Uterus (tissue), 4 donors: ENCODE results near the gene KRTAP2-4. TPM values are rescaled to one million over a fixed set of nuclear protein-coding genes. Genes with fewer than 3 reads are reported as not detected.
"Not testable (repeated sequence)": the region's sequence is repeated elsewhere in the genome, so short reads cannot be mapped to it uniquely, and the experiment has no call there.

ENCODE experiments used
- DNase-seq, 2 donors: peaks; one replicate each; pipeline ENCODE4 v3.0.0-alpha.2; 2019 to 2020
- H3K27ac ChIP-seq, 2 donors: fragments of 200-600 bp; sonication (generic); 1 replicate in 1 of 2; 2 replicates in 1 of 2; pipeline ENCODE4 v1.5.1; 2016 to 2018
- H3K27me3 ChIP-seq, 2 donors: fragments of 200-600 bp; sonication (generic); one replicate each; pipeline ENCODE4 v1.5.1; 2018 to 2019; ENCODE audit warnings: control low read depth in 1 of 2
- H3K36me3 ChIP-seq, 2 donors: fragments of 200-600 bp; sonication (generic); one replicate each; pipeline ENCODE4 v1.5.1; 2019; ENCODE audit warnings: control low read depth in 1 of 2
- H3K4me1 ChIP-seq, 2 donors: fragments of 200-600 bp; sonication (generic); one replicate each; pipeline ENCODE4 v1.5.1; 2018 to 2019; ENCODE audit warnings: control low read depth in 1 of 2
- H3K4me3 ChIP-seq, 2 donors: fragments of 200-600 bp; sonication (generic); 1 replicate in 1 of 2; 2 replicates in 1 of 2; pipeline ENCODE4 v1.5.1; 2018 to 2019; ENCODE audit warnings: mild to moderate bottlenecking in 1 of 2
- H3K9me3 ChIP-seq, 2 donors: fragments of 200-600 bp; sonication (generic); one replicate each; pipeline ENCODE4 v1.5.1; 2019; ENCODE audit warnings: control low read depth in 1 of 2
- CTCF ChIP-seq, 4 experiments: fragments of 200-600 bp in 2 of 4; fragments of 450-650 bp in 2 of 4; sonication (generic) in 2 of 4; IDR thresholded peaks; one replicate each; pipeline ENCODE4 v1.5.1; 2016 to 2019; ENCODE audit warnings: antibody characterized with exemption in 4 of 4, mild to moderate bottlenecking in 2 of 4, moderate library complexity in 1 of 4
- POLR2A ChIP-seq, 2 donors: fragments of 450-650 bp; IDR thresholded peaks; one replicate each; pipeline ENCODE4 v1.6.1; 2016; ENCODE audit warnings: antibody characterized with exemption in 2 of 2, mild to moderate bottlenecking in 1 of 2, moderate library complexity in 1 of 2
- intact Hi-C: fragments of 100-400 bp; cut with DNase I; formaldehyde crosslinking; loops from one replicate; pipeline ENCODE4 v1.15.1; 2023; ENCODE audit warnings: low total_unique reads
- total RNA-seq, 4 donors: library from RNA; depleted of rRNA in 3 of 4; stranded (reverse); fragments of >200 nt in 3 of 4; gene quantifications; one replicate each; pipeline versions ENCODE4 v1.1.0 to v1.2.4, GENCODE V29; 2014 to 2023
- donor health status: DM: yes; HTN: yes; CAD: no.

Gene KRTAP2-4
- total RNA-seq, 4 donors from 2014 or later = not detected

GRCh38 chr17:41042953-41043352, 22.7 kb downstream of the KRTAP2-4 start:
- TF ChIP-seq CTCF (IDR thresholded peaks at IDR 0.05) = no peak
- no peak for TF ChIP-seq POLR2A (IDR thresholded peaks at IDR 0.05)
- intact Hi-C loops = no loop called here
- Histone ChIP-seq H3K4me1 (no peaks in the 10 kb centered on the region), H3K4me3 (no peak overlapping the region), H3K36me3 (no peaks in the 10 kb centered on the region), H3K27me3 (no peaks in the 10 kb centered on the region), H3K9me3 (no peaks in the 10 kb centered on the region), H3K27ac (no peak overlapping the region)
- DNase-seq = no peak

GRCh38 chr17:41040783-41041571, 24.7 kb downstream of the KRTAP2-4 start, which contains the start of gene KRTAP1-1:
Gene KRTAP1-1, minus strand, starts transcription at chr17:41041450. Its CDS starts 53 bp downstream, at chr17:41041397.
- H3K4me1 ChIP-seq, H3K9me3 ChIP-seq, intact Hi-C loops, H3K36me3 ChIP-seq, H3K27me3 ChIP-seq, H3K27ac ChIP-seq, DNase-seq, H3K4me3 ChIP-seq: not testable (repeated sequence)

- intact Hi-C loops = no loop called here
- H3K4me3 ChIP-seq = no peak overlapping the region
- H3K27me3 ChIP-seq = no peaks in the 10 kb centered on the region
- no peaks in the 10 kb centered on the region for H3K4me1 ChIP-seq
- H3K27ac ChIP-seq = no peak overlapping the region
- no peaks in the 10 kb centered on the region for H3K36me3 ChIP-seq
- TF ChIP-seq CTCF (IDR thresholded peaks at IDR 0.05) (no peak), POLR2A (IDR thresholded peaks at IDR 0.05) (no peak)
- no peak for DNase-seq
- no peaks in the 10 kb centered on the region for H3K9me3 ChIP-seq
Measured at GRCh38 chr17:41037853-41038350, 27.8 kb downstream of the KRTAP2-4 start.

- H3K4me3 ChIP-seq, H3K9me3 ChIP-seq, H3K27ac ChIP-seq, DNase-seq, intact Hi-C loops, H3K27me3 ChIP-seq, H3K4me1 ChIP-seq, H3K36me3 ChIP-seq: not testable (repeated sequence)
Measured at GRCh38 chr17:41034346-41034935, 31.2 kb downstream of the KRTAP2-4 start, which contains the start of gene KRTAP1-3. Gene KRTAP1-3, minus strand, starts transcription at chr17:41034874. Its CDS starts 53 bp downstream, at chr17:41034821.

GRCh38 chr17:41029633-41030245, 35.9 kb downstream of the KRTAP2-4 start, which contains the start of gene KRTAP1-4:
Gene KRTAP1-4, minus strand, starts transcription at chr17:41030195. Its CDS starts 117 bp downstream, at chr17:41030078.
- Histone ChIP-seq H3K27me3 (no peaks in the 10 kb centered on the region), H3K4me1 (no peaks in the 10 kb centered on the region), H3K4me3 (no peak within 1 kb of the TSS), H3K36me3 (no peaks in the 10 kb centered on the region), H3K9me3 (no peaks in the 10 kb centered on the region), H3K27ac (no peak within 1 kb of the TSS)
- DNase-seq = no peak
- TF ChIP-seq CTCF (IDR thresholded peaks at IDR 0.05) = no peak
- intact Hi-C loops = no loop called here
